GM19043 (cell line): ENCODE data around the gene MUC2.

ENCODE experiments used
- ATAC-seq: cut with Tn5 transposase; IDR thresholded peaks from one replicate; pipeline ENCODE4 v1.9.1; 2021; ENCODE audit warnings: low read depth; ENCODE audit not compliant: unreplicated experiment

Gene MUC2

GRCh38 chr11:1070594-1071462, 3.8 kb upstream of the MUC2 start:
- no peak for ATAC-seq

- no peak for ATAC-seq
These were observed 3.0 kb upstream of the MUC2 start for GRCh38 chr11:1071571-1072115.

GRCh38 chr11:1072116-1072820, 2.4 kb upstream of the MUC2 start:
- no peak for ATAC-seq

- ATAC-seq, result no peak
These were observed 1.8 kb upstream of the MUC2 start for GRCh38 chr11:1072821-1073231.

GRCh38 chr11:1073261-1073724, 1.4 kb upstream of the MUC2 start:
- no peak for ATAC-seq

- ATAC-seq, result no peak
These were observed 827 bp upstream of the MUC2 start for GRCh38 chr11:1073851-1074243.

GRCh38 chr11:1075341-1075911, 752 bp downstream of the MUC2 start:
- no peak for ATAC-seq

- no peak for ATAC-seq
These were observed 1.5 kb downstream of the MUC2 start for GRCh38 chr11:1076061-1076665.

- ATAC-seq, result no peak
These were observed 2.4 kb downstream of the MUC2 start for GRCh38 chr11:1077033-1077416.

GRCh38 chr11:1077417-1078119, 2.9 kb downstream of the MUC2 start:
- no peak for ATAC-seq

- ATAC-seq, result no peak
These were observed 3.5 kb downstream of the MUC2 start for GRCh38 chr11:1078191-1078601.

GRCh38 chr11:1081601-1082311, 7.1 kb downstream of the MUC2 start:
- no peak for ATAC-seq

- no peak for ATAC-seq
These were observed 7.7 kb downstream of the MUC2 start for GRCh38 chr11:1082346-1082727.

- ATAC-seq, result no peak
These were observed 8.3 kb downstream of the MUC2 start for GRCh38 chr11:1082728-1083620.

- no peak for ATAC-seq
These were observed 9.2 kb downstream of the MUC2 start for GRCh38 chr11:1083621-1084551.

GRCh38 chr11:1084561-1085439, 10.1 kb downstream of the MUC2 start:
- no peak for ATAC-seq
